NCI-H1436 (cell line): ENCODE data around the gene GMDS.
A peak's percentile ranks its signal among the peaks of the same experiment; 100 is the strongest.
"Not testable (repeated sequence)": the region's sequence is repeated elsewhere in the genome, so short reads cannot be mapped to it uniquely, and the experiment has no call there.

Experiments
- DNase-seq: peaks from one replicate; lab custom pipeline; 2025; lab: John Stamatoyannopoulos, UW

The GMDS gene

DNA sequence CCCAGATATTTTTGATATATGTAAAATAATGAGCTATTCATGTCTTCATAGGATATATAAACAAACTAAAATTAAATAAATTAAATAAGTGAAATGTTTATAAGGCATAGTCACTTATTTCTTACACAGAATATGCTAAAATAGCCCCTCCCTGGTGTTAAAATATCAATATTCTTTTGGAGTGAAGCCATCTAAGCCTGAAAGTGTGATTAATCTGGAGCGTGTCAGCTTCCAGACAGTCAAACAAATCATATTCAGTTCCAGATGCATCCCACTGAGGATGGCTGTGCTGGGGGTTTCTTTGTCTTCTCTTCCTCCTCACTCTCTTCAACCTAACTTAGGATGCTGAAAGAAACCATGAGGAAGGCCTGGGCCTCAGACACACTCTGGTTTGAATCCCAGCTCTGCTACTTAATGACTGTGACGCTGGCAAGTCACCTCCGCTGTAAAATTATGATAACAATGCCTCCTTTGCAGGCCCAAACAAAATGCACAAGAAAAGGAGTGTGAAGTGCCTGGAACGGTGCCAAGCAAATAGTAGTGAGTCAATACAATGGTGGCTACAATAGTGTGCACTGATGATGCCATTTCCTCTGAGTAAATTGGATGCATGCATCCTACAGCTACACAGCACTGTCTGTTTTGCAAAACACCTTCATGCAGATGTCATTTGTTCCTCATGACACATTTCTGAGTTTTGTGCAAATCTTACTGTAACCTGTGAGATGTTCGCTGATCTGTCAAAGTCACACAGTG, 474.3 kb downstream of the GMDS start:
- DNase-seq: peak; percentile 79

DNA sequence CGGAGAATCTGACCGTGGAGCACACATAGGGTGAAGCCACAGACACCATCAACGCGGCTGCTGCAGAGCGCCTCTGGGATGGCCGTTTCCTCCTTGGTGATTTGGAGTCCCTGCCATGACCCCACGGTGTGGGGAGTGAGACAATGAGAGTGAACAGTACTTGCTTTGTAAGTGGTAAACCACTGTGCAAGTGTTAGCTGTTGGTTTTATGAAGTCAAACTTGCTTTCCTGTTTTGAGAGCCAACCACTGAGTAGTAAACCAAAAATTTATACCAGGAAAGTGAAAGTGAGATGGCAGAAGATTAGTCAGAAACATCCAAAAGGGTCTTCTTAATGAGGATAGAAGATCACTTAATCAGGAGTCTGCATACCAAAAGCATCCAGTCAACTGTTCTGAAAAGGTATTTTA, 475.0 kb downstream of the GMDS start:
- DNase-seq: no peak

GRCh38 chr6:1767481-1768246, 477.7 kb downstream of the GMDS start:
- no peak for DNase-seq

DNA sequence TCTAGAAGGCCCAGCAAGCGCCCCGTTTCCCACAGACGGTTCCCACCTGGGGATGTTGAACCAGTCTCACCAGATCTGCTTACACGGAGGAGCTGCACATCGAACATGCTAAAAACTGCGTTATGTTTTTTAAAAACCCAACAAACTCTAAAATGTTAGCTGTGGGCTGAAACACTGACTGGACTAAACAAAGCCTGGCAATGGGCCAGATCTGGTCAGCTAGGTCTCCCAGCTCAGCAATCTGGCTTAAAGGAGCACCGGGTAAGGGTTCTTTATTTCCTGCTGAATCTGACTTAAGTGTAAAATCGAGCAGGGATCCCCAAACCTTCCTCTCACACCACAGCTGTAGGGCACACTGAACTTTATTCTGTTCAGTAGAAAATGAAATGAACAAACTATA, 478.8 kb downstream of the GMDS start:
- DNase-seq: no peak

- DNase-seq: no peak
Measured at GRCh38 chr6:1765160-1765903, 480.1 kb downstream of the GMDS start.

GRCh38 chr6:1764397-1764987, 480.9 kb downstream of the GMDS start:
- no peak for DNase-seq

DNA sequence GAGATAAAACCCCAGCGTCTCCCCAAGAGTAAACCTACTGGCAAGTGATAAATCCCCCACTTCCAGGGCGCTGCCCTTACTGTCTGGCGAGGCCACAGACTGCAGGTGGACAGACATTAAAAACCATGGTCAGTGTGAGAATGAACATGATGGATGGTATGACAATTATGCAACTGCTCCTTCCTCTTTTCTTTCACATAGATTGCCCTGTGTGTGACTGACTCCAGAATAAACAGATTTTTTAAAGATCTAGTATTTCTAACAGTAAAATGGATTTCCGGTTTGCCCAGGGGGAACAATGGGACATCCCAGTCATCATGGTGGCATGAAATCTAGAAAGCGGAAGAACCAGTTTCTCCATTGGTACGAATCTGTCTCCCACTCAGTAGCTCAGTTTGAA, 482.0 kb downstream of the GMDS start:
- DNase-seq: no peak

- DNase-seq: no peak
Measured at GRCh38 chr6:1762203-1762602, 483.2 kb downstream of the GMDS start.

GRCh38 chr6:1761477-1761877, 483.9 kb downstream of the GMDS start:
- DNase-seq: peak; percentile 51

- no peak for DNase-seq
Measured at GRCh38 chr6:1760876-1761275, 484.5 kb downstream of the GMDS start.

DNA sequence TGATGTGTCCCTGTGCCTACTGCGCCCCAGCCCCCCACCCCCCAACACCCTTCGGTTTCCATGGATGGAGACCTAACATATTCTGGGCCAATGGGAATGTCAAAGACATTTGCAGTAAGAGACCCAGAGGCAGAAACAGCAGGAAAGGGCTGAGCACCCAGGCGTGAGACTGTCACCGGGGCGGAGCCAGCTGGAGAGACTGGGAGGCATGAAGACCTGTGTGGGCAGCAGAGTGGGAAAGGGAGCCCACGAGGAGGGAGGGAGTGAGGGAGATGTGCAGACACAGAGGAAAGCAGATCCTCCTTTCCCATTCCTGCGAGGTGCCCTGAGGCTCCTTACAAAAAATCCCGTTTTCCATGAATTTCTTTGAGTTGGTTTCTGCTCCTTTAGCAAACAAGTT, 485.5 kb downstream of the GMDS start:
- no peak for DNase-seq

GRCh38 chr6:1758076-1758679, 487.2 kb downstream of the GMDS start:
- DNase-seq: peak; percentile 16

- peak; percentile 71 for DNase-seq
Measured at GRCh38 chr6:1757131-1757530, 488.3 kb downstream of the GMDS start.

- DNase-seq: peak; percentile 57
Measured at GRCh38 chr6:1756472-1757129, 488.8 kb downstream of the GMDS start.

DNA sequence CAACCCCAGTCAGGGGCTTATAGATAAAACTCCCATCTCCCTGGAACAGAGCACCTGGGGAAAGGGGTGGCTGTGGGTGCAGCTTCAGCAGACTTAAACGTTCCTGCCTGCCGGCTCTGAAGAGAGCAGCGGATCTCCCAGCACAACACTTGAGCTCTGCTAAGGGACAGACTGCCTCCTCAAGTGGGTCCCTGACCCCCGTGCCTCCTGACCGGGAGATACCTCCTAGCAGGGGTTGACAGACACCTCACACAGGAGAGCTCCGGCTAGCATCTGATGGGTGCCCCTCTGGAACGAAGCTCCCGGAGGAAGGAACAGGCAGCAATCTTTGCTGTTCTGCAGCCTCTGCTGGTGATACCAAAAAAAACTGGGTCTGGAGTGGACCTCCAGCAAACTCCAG, 494.3 kb downstream of the GMDS start:
- not testable (repeated sequence) for DNase-seq

GRCh38 chr6:1749041-1749440, 496.4 kb downstream of the GMDS start:
- no peak for DNase-seq

DNA sequence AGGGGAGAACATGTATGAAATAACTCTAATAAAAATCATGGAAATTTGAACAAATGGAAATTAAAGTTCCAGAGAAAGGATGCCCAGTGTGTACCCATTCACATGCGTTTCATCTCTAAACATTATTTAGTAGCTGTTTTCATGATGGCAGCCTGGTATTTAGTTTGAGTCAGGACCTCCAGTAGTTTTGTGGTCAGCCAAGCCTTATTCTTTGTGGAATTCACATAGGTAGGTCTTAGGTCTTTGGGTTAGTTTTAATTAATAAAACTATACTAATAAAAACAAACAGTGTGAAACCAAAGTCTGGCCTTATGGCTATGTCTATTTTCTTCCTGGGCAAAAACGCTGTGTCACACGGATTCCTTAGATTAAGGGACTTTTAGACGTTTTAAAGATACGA, 497.9 kb downstream of the GMDS start:
- no peak for DNase-seq

GRCh38 chr6:1747003-1747402, 498.4 kb downstream of the GMDS start:
- DNase-seq: no peak

GRCh38 chr6:1745814-1746213, 499.6 kb downstream of the GMDS start:
- DNase-seq: no peak

- no peak for DNase-seq
Measured at GRCh38 chr6:1744543-1744942, 500.9 kb downstream of the GMDS start.

DNA sequence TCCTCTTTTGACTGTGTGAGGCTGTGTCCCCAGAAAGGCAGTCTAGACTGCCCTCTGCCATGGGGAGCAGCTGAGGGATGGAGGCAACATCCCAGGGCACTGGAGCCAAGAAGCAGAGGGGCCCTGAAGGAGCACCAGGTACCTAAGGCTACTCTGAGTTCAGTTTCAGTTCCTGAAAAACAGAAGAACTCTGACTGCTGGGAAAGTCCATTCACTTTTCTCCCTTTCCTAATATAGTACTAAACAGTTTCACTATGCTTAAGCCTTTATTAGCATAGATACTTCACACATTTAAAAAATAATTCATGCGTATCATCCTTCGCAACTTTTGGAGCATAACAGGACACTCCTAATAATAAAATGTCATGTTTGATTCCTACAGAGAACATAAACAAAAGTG, 505.7 kb downstream of the GMDS start:
- no peak for DNase-seq
